Posterior vena cava (tissue), 2 donors: ENCODE measurements around the gene COA8. TPM values are rescaled to one million over a fixed set of nuclear protein-coding genes. Genes with fewer than 3 reads are reported as not detected.

Experiments
- DNase-seq: peaks from one replicate; pipeline ENCODE4 v3.0.0-alpha.2; 2020; ENCODE audit warnings: low spot score
- intact Hi-C, 2 donors: fragments of 100-400 bp; cut with DNase I; formaldehyde crosslinking; loops; one replicate each; pipeline versions ENCODE4 v1.14.1 to v1.14.2; 2022 to 2023
- total RNA-seq, 2 donors: library from RNA; stranded (reverse); fragmentation: NEBNext Ultra II Directional; extraction: Animal tissue kit (Norgen Biotek cat#: 25700); gene quantifications; one replicate each; pipeline ENCODE4 v1.2.1, GENCODE V29; 2021
- donor health status: DM: yes; HTN: yes; CAD: no.
- donor health status: DM: yes; HTN: yes; CAD: no.

Gene COA8
- total RNA-seq, 2 donors from 2014 or later = 33.9 to 40.3 TPM

GRCh38 chr14:103558071-103558882 lies 4.5 kb upstream of the COA8 start:
- intact Hi-C loops = no loop called here
- peak; percentile 80 for DNase-seq

- intact Hi-C loops = loop anchor here in 1 of 2 donors (5.0 kb wide), 1 partner anchor 927 kb away; no protein-coding TSS in a partner anchor
- DNase-seq = no peak
Observed at GRCh38 chr14:103559766-103560165, 3.0 kb upstream of the COA8 start.

GRCh38 chr14:103560691-103561090 lies 2.1 kb upstream of the COA8 start:
- no peak for DNase-seq
- intact Hi-C loops = loop anchor here in 1 of 2 donors (5.0 kb wide), 1 partner anchor 928 kb away; no protein-coding TSS in a partner anchor

- DNase-seq = peak; percentile 88
- intact Hi-C loops = loop anchor here in 1 of 2 donors (5.0 kb wide), 1 partner anchor 929 kb away; no protein-coding TSS in a partner anchor
Observed at GRCh38 chr14:103561381-103562178, 1.2 kb upstream of the COA8 start.

- intact Hi-C loops = loop anchor here in 1 of 2 donors (5.0 kb wide), 1 partner anchor 930 kb away; no protein-coding TSS in a partner anchor
- peak; percentile 91 for DNase-seq
Observed at GRCh38 chr14:103562179-103562428, 656 bp upstream of the COA8 start.

- no peak for DNase-seq
- intact Hi-C loops = loop anchor here in 1 of 2 donors (5.0 kb wide), 1 partner anchor 931 kb away; no protein-coding TSS in a partner anchor
Observed at GRCh38 chr14:103563226-103563620, 463 bp downstream of the COA8 start.

- DNase-seq = no peak
- intact Hi-C loops = loop anchor here in 1 of 2 donors (5.0 kb wide), 1 partner anchor 932 kb away; no protein-coding TSS in a partner anchor
Observed at GRCh38 chr14:103563844-103564505, 1.2 kb downstream of the COA8 start.

- intact Hi-C loops = no loop called here
- DNase-seq = no peak
Observed at GRCh38 chr14:103568952-103569351, 6.2 kb downstream of the COA8 start.

GRCh38 chr14:103569408-103569807 lies 6.6 kb downstream of the COA8 start:
- no peak for DNase-seq
- intact Hi-C loops = no loop called here

GRCh38 chr14:103574104-103574503 lies 11.3 kb downstream of the COA8 start:
- intact Hi-C loops = loop anchor here in 1 of 2 donors (10.0 kb wide), 1 partner anchor 111 kb away; no protein-coding TSS in a partner anchor

GRCh38 chr14:103574707-103575285 lies 12.0 kb downstream of the COA8 start:
- intact Hi-C loops = loop anchor here in 1 of 2 donors (10.0 kb wide), 1 partner anchor 110 kb away; no protein-coding TSS in a partner anchor
- DNase-seq = no peak

More at GRCh38 chr14:103574104-103574503, 11.3 kb downstream of the COA8 start:
- no peak for DNase-seq

GRCh38 chr14:103576371-103577024 lies 13.7 kb downstream of the COA8 start:
- intact Hi-C loops = loop anchor here in 1 of 2 donors (10.0 kb wide), 1 partner anchor 108 kb away; no protein-coding TSS in a partner anchor
- DNase-seq = peak; percentile 95

- no peak for DNase-seq
- intact Hi-C loops = loop anchor here in 1 of 2 donors (10.0 kb wide), 1 partner anchor 106 kb away; no protein-coding TSS in a partner anchor
Observed at GRCh38 chr14:103578401-103579075, 15.8 kb downstream of the COA8 start.

- DNase-seq = no peak
- intact Hi-C loops = no loop called here
Observed at GRCh38 chr14:103581206-103581605, 18.4 kb downstream of the COA8 start.

GRCh38 chr14:103581954-103582703 lies 19.4 kb downstream of the COA8 start:
- intact Hi-C loops = no loop called here
- no peak for DNase-seq

GRCh38 chr14:103584326-103584915 lies 21.7 kb downstream of the COA8 start:
- intact Hi-C loops = no loop called here
- DNase-seq = no peak

- DNase-seq = no peak
- intact Hi-C loops = no loop called here
Observed at GRCh38 chr14:103593577-103593976, 30.8 kb downstream of the COA8 start.
